ENCODE results near the gene PPP1R12C.
"Not testable (repeated sequence)": the region's sequence is repeated elsewhere in the genome, so short reads cannot be mapped to it uniquely, and the experiment has no call there.

Gene PPP1R12C

DNA sequence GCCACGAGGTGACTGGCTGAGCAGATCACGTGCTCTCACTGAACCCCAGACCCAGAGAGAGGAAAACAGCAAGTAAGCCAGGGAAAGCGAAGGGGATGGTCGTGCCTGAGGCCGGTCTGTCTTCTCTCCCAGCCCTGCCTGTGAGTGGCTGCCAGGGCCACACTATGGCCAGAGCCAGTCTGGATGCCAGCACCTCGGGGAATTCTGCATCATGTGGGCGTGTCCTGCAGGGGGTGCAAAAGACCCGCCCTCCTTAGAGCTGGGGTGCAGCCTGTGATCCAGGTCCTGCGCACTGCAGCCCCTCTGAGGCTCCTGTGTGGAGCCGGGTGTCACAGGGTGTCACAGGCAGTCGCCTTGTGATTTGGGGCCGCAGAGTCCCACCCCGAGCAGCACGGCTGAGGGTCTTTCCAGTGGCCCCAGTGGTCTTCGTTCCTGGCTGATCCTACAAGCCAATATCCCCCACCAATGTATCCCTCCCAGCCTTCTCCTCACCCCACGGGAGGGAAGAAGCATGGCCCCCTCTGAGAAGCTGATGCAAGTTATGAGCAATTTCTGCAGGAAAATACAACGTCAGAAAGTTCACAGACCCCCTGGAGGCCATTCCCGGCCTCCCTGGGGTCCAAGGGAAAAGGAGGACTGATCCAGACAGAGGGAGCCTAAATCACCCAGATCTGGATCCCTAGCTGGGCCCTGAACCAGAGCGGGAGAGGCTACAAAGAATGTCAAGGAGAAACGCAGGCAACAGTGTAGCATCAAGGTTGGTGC lies 7.7 kb downstream of the PPP1R12C start:
- H3K9me3 ChIP-seq (ENCODE audit: insufficient read depth, low read length): no peaks in the 10 kb centered on the region
- peaks cover 31% of the 10 kb centered on the region for H3K79me2 ChIP-seq (ENCODE audit: low read length)
- H3K36me3 ChIP-seq (replicated peaks; ENCODE audit: low read depth, low read length): peaks cover 2% of the 10 kb centered on the region
- peaks cover 34% of the 10 kb centered on the region for H4K20me1 ChIP-seq (ENCODE audit: insufficient read depth, low read length)
- H3K4me1 ChIP-seq (ENCODE audit: low read length): peaks cover 4% of the 10 kb centered on the region; the same call in 1 of the 2 replicates
- TF ChIP-seq, protein P1, sequence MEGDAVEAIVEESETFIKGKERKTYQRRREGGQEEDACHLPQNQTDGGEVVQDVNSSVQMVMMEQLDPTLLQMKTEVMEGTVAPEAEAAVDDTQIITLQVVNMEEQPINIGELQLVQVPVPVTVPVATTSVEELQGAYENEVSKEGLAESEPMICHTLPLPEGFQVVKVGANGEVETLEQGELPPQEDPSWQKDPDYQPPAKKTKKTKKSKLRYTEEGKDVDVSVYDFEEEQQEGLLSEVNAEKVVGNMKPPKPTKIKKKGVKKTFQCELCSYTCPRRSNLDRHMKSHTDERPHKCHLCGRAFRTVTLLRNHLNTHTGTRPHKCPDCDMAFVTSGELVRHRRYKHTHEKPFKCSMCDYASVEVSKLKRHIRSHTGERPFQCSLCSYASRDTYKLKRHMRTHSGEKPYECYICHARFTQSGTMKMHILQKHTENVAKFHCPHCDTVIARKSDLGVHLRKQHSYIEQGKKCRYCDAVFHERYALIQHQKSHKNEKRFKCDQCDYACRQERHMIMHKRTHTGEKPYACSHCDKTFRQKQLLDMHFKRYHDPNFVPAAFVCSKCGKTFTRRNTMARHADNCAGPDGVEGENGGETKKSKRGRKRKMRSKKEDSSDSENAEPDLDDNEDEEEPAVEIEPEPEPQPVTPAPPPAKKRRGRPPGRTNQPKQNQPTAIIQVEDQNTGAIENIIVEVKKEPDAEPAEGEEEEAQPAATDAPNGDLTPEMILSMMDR (IDR thresholded peaks at IDR 0.05; ENCODE audit: low read depth, low read length): no peak
- no peak for TF ChIP-seq EZH2phosphoT487 (IDR thresholded peaks at IDR 0.05; ENCODE audit: low read depth)
- H3K27me3 ChIP-seq (ENCODE audit: low read depth, low read length): no peaks in the 10 kb centered on the region
- H3K4me3 ChIP-seq (ENCODE audit: low read length): no peak overlapping the region
- H3K4me2 ChIP-seq (ENCODE audit: low read length): no peak overlapping the region
- no peak overlapping the region for H2AFZ ChIP-seq (ENCODE audit: low read depth, low read length)
- no peak overlapping the region for H3K9ac ChIP-seq (ENCODE audit: low read length)
- no peak overlapping the region for H3K27ac ChIP-seq (ENCODE audit: low read length)

GRCh38 chr19:55107252-55107651 lies 10.2 kb downstream of the PPP1R12C start:
- not testable (repeated sequence) for H3K79me2 ChIP-seq (ENCODE audit: low read length)
- H4K20me1 ChIP-seq (ENCODE audit: insufficient read depth, low read length): peaks cover 11% of the 10 kb centered on the region; the same call in 1 of the 2 replicates

DNA sequence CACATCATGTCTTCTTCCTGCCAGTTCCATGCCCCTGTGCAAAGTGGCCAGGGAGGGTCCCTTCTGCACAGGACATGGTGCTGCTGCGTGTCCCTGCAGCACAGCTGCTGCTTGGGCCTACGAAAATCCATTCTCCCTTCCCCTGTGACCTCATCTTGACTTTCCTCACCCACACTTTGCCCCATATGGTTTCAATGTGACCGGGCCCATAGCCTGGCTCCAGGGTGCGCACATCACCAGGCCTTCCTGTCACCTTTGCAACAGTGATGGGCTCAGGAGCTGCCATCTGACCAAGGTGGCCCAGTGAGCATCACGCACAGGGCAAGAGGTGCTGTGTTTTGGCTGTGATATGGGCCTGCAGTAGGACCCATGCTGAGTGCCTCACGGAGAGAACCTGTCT lies 10.8 kb downstream of the PPP1R12C start:
- H3K4me1 ChIP-seq (ENCODE audit: low read length): no peaks in the 10 kb centered on the region
- peaks cover 13% of the 10 kb centered on the region for H3K36me3 ChIP-seq (replicated peaks; ENCODE audit: low read depth, low read length)
- peaks cover 7% of the 10 kb centered on the region; the same call in 1 of the 2 replicates for H4K20me1 ChIP-seq (ENCODE audit: insufficient read depth, low read length)
- no peaks in the 10 kb centered on the region for H3K9me3 ChIP-seq (ENCODE audit: insufficient read depth, low read length)
- no peak overlapping the region for H3K4me3 ChIP-seq (ENCODE audit: low read length)
- H3K27me3 ChIP-seq (ENCODE audit: low read depth, low read length): no peaks in the 10 kb centered on the region
- H3K27ac ChIP-seq (ENCODE audit: low read length): no peak overlapping the region
- no peak for TF ChIP-seq EZH2phosphoT487 (IDR thresholded peaks at IDR 0.05; ENCODE audit: low read depth)
- TF ChIP-seq, protein P1 (IDR thresholded peaks at IDR 0.05; ENCODE audit: low read depth, low read length): no peak
- no peak overlapping the region for H2AFZ ChIP-seq (ENCODE audit: low read depth, low read length)
- no peak overlapping the region for H3K4me2 ChIP-seq (ENCODE audit: low read length)
- H3K9ac ChIP-seq (ENCODE audit: low read length): no peak overlapping the region
- H3K79me2 ChIP-seq (ENCODE audit: low read length): peaks cover 4% of the 10 kb centered on the region; the same call in 1 of the 2 replicates

More at GRCh38 chr19:55107252-55107651, 10.2 kb downstream of the PPP1R12C start:
- not testable (repeated sequence) for H2AFZ ChIP-seq (ENCODE audit: low read depth, low read length); H3K4me3 ChIP-seq (ENCODE audit: low read length); H3K9ac ChIP-seq (ENCODE audit: low read length); H3K4me2 ChIP-seq (ENCODE audit: low read length); H3K27ac ChIP-seq (ENCODE audit: low read length); H3K27me3 ChIP-seq (ENCODE audit: low read depth, low read length); H3K4me1 ChIP-seq (ENCODE audit: low read length); H3K9me3 ChIP-seq (ENCODE audit: insufficient read depth, low read length)
- H3K36me3 ChIP-seq (replicated peaks; ENCODE audit: low read depth, low read length): peaks cover 13% of the 10 kb centered on the region

DNA sequence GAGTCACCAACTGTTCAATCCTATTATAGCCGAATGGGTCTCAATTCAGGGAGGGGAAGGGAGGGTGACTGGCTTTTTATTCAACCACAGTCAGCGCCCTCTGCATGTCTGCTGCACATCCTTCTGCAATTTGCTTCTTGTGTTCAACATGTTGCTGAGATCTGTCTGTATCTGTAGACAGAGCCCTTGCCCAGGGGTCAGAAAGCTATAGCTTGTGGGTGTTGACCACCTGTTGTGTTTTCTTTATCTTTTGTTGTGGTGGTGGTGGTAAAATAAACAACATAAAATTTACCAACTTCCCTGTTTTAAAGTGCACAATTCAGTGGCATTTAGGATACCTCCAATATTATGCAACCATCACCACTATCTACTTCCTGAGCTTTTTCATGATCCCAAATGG lies 12.2 kb downstream of the PPP1R12C start:
- H3K4me1 ChIP-seq (ENCODE audit: low read length): no peaks in the 10 kb centered on the region
- H3K4me2 ChIP-seq (ENCODE audit: low read length): no peak overlapping the region
- peaks cover 3% of the 10 kb centered on the region; the same call in 1 of the 2 replicates for H4K20me1 ChIP-seq (ENCODE audit: insufficient read depth, low read length)
- H3K36me3 ChIP-seq (replicated peaks; ENCODE audit: low read depth, low read length): peaks cover 16% of the 10 kb centered on the region
- TF ChIP-seq, protein P1 (IDR thresholded peaks at IDR 0.05; ENCODE audit: low read depth, low read length): no peak
- no peak for TF ChIP-seq EZH2phosphoT487 (IDR thresholded peaks at IDR 0.05; ENCODE audit: low read depth)
- no peak overlapping the region for H2AFZ ChIP-seq (ENCODE audit: low read depth, low read length)
- H3K27ac ChIP-seq (ENCODE audit: low read length): no peak overlapping the region
- no peaks in the 10 kb centered on the region for H3K9me3 ChIP-seq (ENCODE audit: insufficient read depth, low read length)
- no peaks in the 10 kb centered on the region for H3K79me2 ChIP-seq (ENCODE audit: low read length)
- no peak overlapping the region for H3K4me3 ChIP-seq (ENCODE audit: low read length)
- no peaks in the 10 kb centered on the region for H3K27me3 ChIP-seq (ENCODE audit: low read depth, low read length)
- H3K9ac ChIP-seq (ENCODE audit: low read length): no peak overlapping the region

Measured in OCI-LY3 (cell line).